OCI-LY1 (cell line): ENCODE measurements around the gene PDE4D.

Experiments used
- H2AFZ ChIP-seq: fragments of 200-600 bp; sonication (generic), shearing (Covaris generic); 2 replicates; pipeline ENCODE4 v1.6.0; 2014; ENCODE audit warnings: antibody characterized with exemption, mild to moderate bottlenecking, low read length
- H3F3A ChIP-seq: fragments of 200-600 bp; sonication (generic), shearing (Covaris generic); 2 replicates; pipeline ENCODE4 v1.6.0; 2014; ENCODE audit warnings: mild to moderate bottlenecking, antibody characterized with exemption, low read length, moderate library complexity; ENCODE audit not compliant: insufficient read depth
- H3K27ac ChIP-seq: fragments of 200-600 bp; sonication (generic); 2 replicates; pipeline ENCODE4 v1.5.1; 2014; ENCODE audit warnings: low read length, mixed run types, mild to moderate bottlenecking, low read depth; ENCODE audit not compliant: poor library complexity, severe bottlenecking
- H3K27me3 ChIP-seq: fragments of 200-600 bp; sonication (generic); 2 replicates; pipeline ENCODE4 v1.6.0; 2014; ENCODE audit warnings: antibody characterized with exemption, mild to moderate bottlenecking, low read length, moderate library complexity; ENCODE audit not compliant: insufficient read depth
- H3K36me3 ChIP-seq: fragments of 200-600 bp; sonication (generic); 2 replicates; pipeline ENCODE4 v1.6.1; 2014; ENCODE audit warnings: mild to moderate bottlenecking, antibody characterized with exemption, low read length, moderate library complexity, mixed read lengths; ENCODE audit not compliant: insufficient read depth
- H3K4me1 ChIP-seq: fragments of 200-600 bp; sonication (generic); 2 replicates; pipeline ENCODE4 v1.5.1; 2014; ENCODE audit warnings: mild to moderate bottlenecking, low read length, moderate library complexity; ENCODE audit not compliant: insufficient read depth, severe bottlenecking
- H3K4me2 ChIP-seq: fragments of 200-600 bp; sonication (generic), shearing (Covaris generic); 2 replicates; pipeline ENCODE4 v1.6.1; 2014; ENCODE audit warnings: low read length
- H3K4me3 ChIP-seq: fragments of 200-600 bp; sonication (generic); 2 replicates; pipeline ENCODE4 v1.5.1; 2014; ENCODE audit warnings: low read length, low read depth, mild to moderate bottlenecking, mixed read lengths; ENCODE audit not compliant: poor library complexity, severe bottlenecking
- H3K79me2 ChIP-seq: fragments of 200-600 bp; shearing (Covaris generic); 2 replicates; pipeline ENCODE4 v1.6.1; 2016; ENCODE audit warnings: mixed run types, low read length, mixed read lengths; ENCODE audit not compliant: insufficient read depth
- H3K9ac ChIP-seq: fragments of 200-600 bp; sonication (generic), shearing (Covaris generic); 2 replicates; pipeline ENCODE4 v1.6.1; 2014; ENCODE audit warnings: mild to moderate bottlenecking, low read length, mixed read lengths
- H3K9me2 ChIP-seq: fragments of 200-600 bp; sonication (generic), shearing (Covaris generic); 2 replicates; pipeline ENCODE4 v1.6.1; 2014; ENCODE audit warnings: low read depth, mild to moderate bottlenecking, low read length, mixed read lengths
- H3K9me3 ChIP-seq: fragments of 200-600 bp; shearing (Covaris generic); 2 replicates; pipeline ENCODE4 v1.6.1; 2014; ENCODE audit warnings: low read length, mixed read lengths
- H4K20me1 ChIP-seq: fragments of 200-600 bp; sonication (generic), shearing (Covaris generic); 2 replicates; pipeline ENCODE4 v1.6.0; 2016; ENCODE audit warnings: mild to moderate bottlenecking, low read length; ENCODE audit not compliant: insufficient read depth
- EZH2 ChIP-seq: fragments of 200-600 bp; sonication (generic), shearing (Covaris generic); IDR thresholded peaks from 2 replicates; pipeline ENCODE4 v1.8.0; 2017; ENCODE audit warnings: borderline replicate concordance, mixed run types, mild to moderate bottlenecking, antibody characterized with exemption, low read length, moderate library complexity, mixed read lengths
- TF ChIP-seq, protein P1 (sequence below): fragments of 200-600 bp; sonication (generic), shearing (Covaris generic); IDR thresholded peaks from 2 replicates; pipeline ENCODE4 v1.5.1; 2017; ENCODE audit warnings: mild to moderate bottlenecking, antibody characterized with exemption, low read length, moderate library complexity, mixed read lengths

Gene PDE4D

GRCh38 chr5:58986281-58986680 lies 907.2 kb downstream of the PDE4D start:
- no peaks in the 10 kb centered on the region for H3K27me3 ChIP-seq
- H3F3A ChIP-seq, result no peaks in the 10 kb centered on the region
- no peak overlapping the region for H3K27ac ChIP-seq
- H3K79me2 ChIP-seq, result no peaks in the 10 kb centered on the region
- H2AFZ ChIP-seq, result no peak overlapping the region
- no peak overlapping the region for H3K9ac ChIP-seq
- no peaks in the 10 kb centered on the region for H3K9me2 ChIP-seq
- no peaks in the 10 kb centered on the region for H3K36me3 ChIP-seq
- no peak overlapping the region for H3K4me3 ChIP-seq
- H3K9me3 ChIP-seq, result no peaks in the 10 kb centered on the region
- H4K20me1 ChIP-seq, result no peaks in the 10 kb centered on the region
- H3K4me1 ChIP-seq, result no peaks in the 10 kb centered on the region
- TF ChIP-seq EZH2, result no peak
- TF ChIP-seq, protein P1, sequence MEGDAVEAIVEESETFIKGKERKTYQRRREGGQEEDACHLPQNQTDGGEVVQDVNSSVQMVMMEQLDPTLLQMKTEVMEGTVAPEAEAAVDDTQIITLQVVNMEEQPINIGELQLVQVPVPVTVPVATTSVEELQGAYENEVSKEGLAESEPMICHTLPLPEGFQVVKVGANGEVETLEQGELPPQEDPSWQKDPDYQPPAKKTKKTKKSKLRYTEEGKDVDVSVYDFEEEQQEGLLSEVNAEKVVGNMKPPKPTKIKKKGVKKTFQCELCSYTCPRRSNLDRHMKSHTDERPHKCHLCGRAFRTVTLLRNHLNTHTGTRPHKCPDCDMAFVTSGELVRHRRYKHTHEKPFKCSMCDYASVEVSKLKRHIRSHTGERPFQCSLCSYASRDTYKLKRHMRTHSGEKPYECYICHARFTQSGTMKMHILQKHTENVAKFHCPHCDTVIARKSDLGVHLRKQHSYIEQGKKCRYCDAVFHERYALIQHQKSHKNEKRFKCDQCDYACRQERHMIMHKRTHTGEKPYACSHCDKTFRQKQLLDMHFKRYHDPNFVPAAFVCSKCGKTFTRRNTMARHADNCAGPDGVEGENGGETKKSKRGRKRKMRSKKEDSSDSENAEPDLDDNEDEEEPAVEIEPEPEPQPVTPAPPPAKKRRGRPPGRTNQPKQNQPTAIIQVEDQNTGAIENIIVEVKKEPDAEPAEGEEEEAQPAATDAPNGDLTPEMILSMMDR, result no peak
- H3K4me2 ChIP-seq, result no peak overlapping the region

GRCh38 chr5:58985759-58986158 lies 907.8 kb downstream of the PDE4D start:
- Histone ChIP-seq H3K79me2 (no peaks in the 10 kb centered on the region), H3K27me3 (no peaks in the 10 kb centered on the region), H3K4me1 (no peaks in the 10 kb centered on the region), H2AFZ (no peak overlapping the region), H3F3A (no peaks in the 10 kb centered on the region), H3K9me2 (no peaks in the 10 kb centered on the region), H3K27ac (no peak overlapping the region), H3K9ac (no peak overlapping the region), H3K9me3 (no peaks in the 10 kb centered on the region), H3K4me2 (no peak overlapping the region), H3K4me3 (no peak overlapping the region), H3K36me3 (no peaks in the 10 kb centered on the region), H4K20me1 (no peaks in the 10 kb centered on the region)
- no peak for TF ChIP-seq EZH2

GRCh38 chr5:58985311-58985710 lies 908.2 kb downstream of the PDE4D start:
- H4K20me1 ChIP-seq, result no peaks in the 10 kb centered on the region
- H3K9ac ChIP-seq, result no peak overlapping the region
- H3K27me3 ChIP-seq, result no peaks in the 10 kb centered on the region
- H3K9me3 ChIP-seq, result no peaks in the 10 kb centered on the region
- no peaks in the 10 kb centered on the region for H3K4me1 ChIP-seq
- H3K9me2 ChIP-seq, result no peaks in the 10 kb centered on the region
- H3K4me3 ChIP-seq, result no peak overlapping the region
- H3K79me2 ChIP-seq, result no peaks in the 10 kb centered on the region
- no peaks in the 10 kb centered on the region for H3K36me3 ChIP-seq
- H3K27ac ChIP-seq, result no peak overlapping the region
- no peak for TF ChIP-seq EZH2
- TF ChIP-seq, protein P1, result no peak
- no peaks in the 10 kb centered on the region for H3F3A ChIP-seq
- H3K4me2 ChIP-seq, result no peak overlapping the region
- no peak overlapping the region for H2AFZ ChIP-seq
